ENCODE results near the gene THBS2. TPM values are rescaled to one million over a fixed set of nuclear protein-coding genes. Genes with fewer than 3 reads are reported as not detected.

The THBS2 gene
- total and polyA plus RNA-seq, 2 of the 4 experiments (the other 2 are of a cell fraction): 97.3 to 113 TPM

GRCh38 chr6:169246445-169246844, 7.2 kb downstream of the THBS2 start:
- in situ Hi-C loops (cut with MboI; ENCODE audit: low sequenced_read_pairs) (no loop called here), dilution Hi-C loops (cut with HindIII; ENCODE audit: low sequenced_read_pairs, unreplicated experiment) (no loop called here), intact Hi-C loops (cut with micrococcal nuclease) (no loop called here)
- Histone ChIP-seq H3K14ac (replicated peaks; ENCODE audit: low read depth, low read length) (no peak overlapping the region), H3K9me1 (ENCODE audit: insufficient read depth, low read length) (peaks cover 12% of the 10 kb centered on the region), H4K5ac (ENCODE audit: low read depth, low read length) (no peak overlapping the region), H3K27ac (ENCODE audit: insufficient read depth, low read length) (no peak overlapping the region), H2BK5ac (ENCODE audit: low read depth, low read length, poor library complexity, severe bottlenecking) (no peak overlapping the region), H2AK5ac (ENCODE audit: low read depth, low read length) (no peak overlapping the region), H3K4me2 (ENCODE audit: low read depth, low read length) (no peak overlapping the region), H2BK20ac (ENCODE audit: low read depth, low read length) (no peak overlapping the region), H2BK120ac (ENCODE audit: low read depth, low read length) (no peak overlapping the region), H3K36me3 (ENCODE audit: control insufficient read depth, insufficient read depth, low read length) (peaks cover 37% of the 10 kb centered on the region), H3K4me3 (ENCODE audit: insufficient read depth, low read depth, low read length) (no peak overlapping the region), H3K9ac (ENCODE audit: low read depth, low read length) (no peak overlapping the region), H2AK9ac (replicated peaks; ENCODE audit: low read depth, low read length, poor library complexity) (no peak overlapping the region), H3K18ac (ENCODE audit: low read depth, low read length) (no peak overlapping the region), H3K4me1 (ENCODE audit: control insufficient read depth, insufficient read depth, low read length) (peaks cover 3% of the 10 kb centered on the region; the same call in 1 of the 2 replicates), H2BK15ac (ENCODE audit: low read depth, low read length) (no peak overlapping the region), H3K79me1 (ENCODE audit: low read depth in 1 of 2, low read length in 2 of 2) (peaks cover under 1 to 13% of the 10 kb centered on the region in 2 experiments; a peak in 3 of 4 replicates), H4K91ac (ENCODE audit: insufficient read depth, low read depth, low read length) (no peak overlapping the region), H3K23ac (ENCODE audit: low read depth, low read length) (no peak overlapping the region), H3K56ac (ENCODE audit: extremely low read depth, insufficient read depth, low read length) (no peak overlapping the region), H3K4ac (ENCODE audit: low read depth, low read length) (no peak overlapping the region), H3K9me3 (ENCODE audit: control insufficient read depth, insufficient read depth, low read length) (no peaks in the 10 kb centered on the region), H4K20me1 (ENCODE audit: insufficient read depth, low read length) (no peaks in the 10 kb centered on the region), H3K27me3 (ENCODE audit: control insufficient read depth, insufficient read depth, low read length) (no peaks in the 10 kb centered on the region), H4K8ac (ENCODE audit: low read depth in 2 of 2, low read length in 2 of 2) (no peak overlapping the region), H2AFZ (replicated peaks; ENCODE audit: low read length, poor library complexity) (no peak overlapping the region)
- TF ChIP-seq NFE2L2 (IDR thresholded peaks at IDR 0.05; ENCODE audit: low read depth, low read length) (no peak), MAZ (IDR thresholded peaks at IDR 0.05; ENCODE audit: borderline replicate concordance, low read depth, low read length) (no peak), POLR2A (IDR thresholded peaks at IDR 0.05; ENCODE audit: low read depth, low read length) (no peak), MXI1 (IDR thresholded peaks at IDR 0.05; ENCODE audit: borderline replicate concordance, low read depth, low read length) (no peak), MAFK (IDR thresholded peaks at IDR 0.05; ENCODE audit: low read depth, low read length) (no peak), FOS (IDR thresholded peaks at IDR 0.05; ENCODE audit: low read depth, low read length) (no peak), BHLHE40 (IDR thresholded peaks at IDR 0.05; ENCODE audit: low read depth, low read length) (no peak), CHD1 (IDR thresholded peaks at IDR 0.05; ENCODE audit: low read depth, low read length) (no peak), RAD21 (IDR thresholded peaks at IDR 0.05; ENCODE audit: low read length) (no peak), ELK1 (IDR thresholded peaks at IDR 0.05; ENCODE audit: borderline replicate concordance, low read depth, low read length) (no peak), RCOR1 (IDR thresholded peaks at IDR 0.05; ENCODE audit: insufficient replicate concordance, low read length) (no peak), SMC3 (IDR thresholded peaks at IDR 0.05; ENCODE audit: low read depth, low read length) (no peak), USF2 (IDR thresholded peaks at IDR 0.05; ENCODE audit: low read depth, low read length) (no peak), CTCF (conservative IDR thresholded peaks at IDR 0.05; ENCODE audit: low read depth, low read length) (no peak), CEBPB (IDR thresholded peaks at IDR 0.05; ENCODE audit: low read depth, low read length) (no peak), RFX5 (IDR thresholded peaks at IDR 0.05; ENCODE audit: low read depth, low read length) (no peak)
- ChIA-PET POLR2A (ENCODE audit: unreplicated experiment) (no interaction called here), CTCF (no interaction called here)
- WGBS, 2 experiments (ENCODE audit: extremely low coverage in 2 of 2, insufficient read length in 1 of 2): 69% methylated on average over 3 of the region's 6 CpGs; no CpG with 5 or more reads in 1 of the 2 experiments
- no peak for ATAC-seq (ENCODE audit: low read depth)
- DNase-seq: no peak
- BruUV-seq (replicated peaks): no TSS peak
